HepG2 (cell line): ENCODE results near the gene FAM187B. TPM values are rescaled to one million over a fixed set of nuclear protein-coding genes. Genes with fewer than 3 reads are reported as not detected.
A peak's percentile ranks its signal among the peaks of the same experiment; 100 is the strongest.

Experiments
- ATAC-seq: fragments of 200-7000 bp; cut with Tn5 transposase; 3 replicates; pipeline ENCODE4 v1.9.1; 2020; ENCODE audit warnings: mild to moderate bottlenecking, moderate library complexity
- BruUV-seq: library from RNA; stranded (reverse); fragments of 400-500 nt; replicated peaks from 2 replicates; lab custom pipeline; 2021; lab: Mats Ljungman, UMichigan
- CTCF ChIA-PET: fragments of 300-600 bp; formaldehyde crosslinking; extraction: SDS; loops from one replicate; lab custom pipeline; 2021; ENCODE audit warnings: low total read pairs, inconsistent platforms, low intra/inter-chr PET ratio; lab: Yijun Ruan, JAX
- POLR2A ChIA-PET: fragments of 350-600 bp; sonication (Branson Sonifier 250); formaldehyde crosslinking; loops from one replicate; lab custom pipeline; 2020; ENCODE audit warnings: antibody characterized with exemption, inconsistent platforms; lab: Yijun Ruan, JAX
- DNase-seq: peaks from one replicate; pipeline ENCODE4 v3.0.0-alpha.2; 2015; ENCODE audit warnings: low spot score
- FAIRE-seq: peaks from 3 replicates; lab custom pipeline; 2011; peaks lifted over from hg19 to GRCh38; lab: Jason Lieb, UNC
- H2AFZ ChIP-seq: one replicate; pipeline ENCODE4 v1.6.1; 2011; ENCODE audit warnings: low read length, inconsistent platforms
- H3K27ac ChIP-seq: fragments of 300-600 bp; 3 replicates; pipeline ENCODE4 v1.8.0; 2011; ENCODE audit warnings: mixed run types, mild to moderate bottlenecking, mixed read lengths, low read length, inconsistent platforms; ENCODE audit not compliant: insufficient read depth; ENCODE audit errors: extremely low read length
- H3K27me3 ChIP-seq, 2 experiments: fragments of 200-600 bp in 1 of 2; 2 replicates in 1 of 2; 3 replicates in 1 of 2; pipeline versions ENCODE4 v1.6.0 to v1.8.0; 2011; ENCODE audit warnings: low read length in 2 of 2, mild to moderate bottlenecking in 2 of 2, moderate library complexity in 2 of 2, inconsistent platforms in 1 of 2; ENCODE audit not compliant: insufficient read depth in 2 of 2, control insufficient read depth in 1 of 2
- H3K36me3 ChIP-seq, 2 experiments: fragments of 200-600 bp in 1 of 2; replicated peaks in 1 of 2; 2 replicates in 1 of 2; 3 replicates in 1 of 2; pipeline versions ENCODE4 v1.5.1 to v1.8.0; 2011; ENCODE audit warnings: low read length in 2 of 2, inconsistent platforms in 1 of 2; ENCODE audit not compliant: insufficient read depth in 2 of 2, control insufficient read depth in 1 of 2
- H3K4me1 ChIP-seq: 2 replicates; pipeline ENCODE4 v1.5.1; 2012; ENCODE audit warnings: low read length, inconsistent platforms; ENCODE audit not compliant: insufficient read depth
- H3K4me2 ChIP-seq: 2 replicates; pipeline ENCODE4 v1.6.0; 2011; ENCODE audit warnings: low read depth, low read length, inconsistent platforms
- H3K4me3 ChIP-seq, 3 experiments: fragments of 200-600 bp in 1 of 3; sonication (generic), shearing (Covaris generic) in 1 of 3; replicated peaks in 1 of 3; 2 replicates each; pipeline ENCODE4 v1.5.1; 2011 to 2016; ENCODE audit warnings: low read length in 3 of 3, inconsistent platforms in 2 of 3, low read depth in 2 of 3, mild to moderate bottlenecking in 2 of 3, control low read depth in 1 of 3, mixed read lengths in 1 of 3; ENCODE audit not compliant: insufficient read depth in 1 of 3
- H3K79me2 ChIP-seq: one replicate; pipeline ENCODE4 v1.6.1; 2011; ENCODE audit warnings: low read length, inconsistent platforms; ENCODE audit not compliant: insufficient read depth
- H3K9ac ChIP-seq: 2 replicates; pipeline ENCODE4 v1.6.0; 2011; ENCODE audit warnings: mild to moderate bottlenecking, low read depth, low read length, inconsistent platforms; ENCODE audit not compliant: insufficient read depth
- H3K9me3 ChIP-seq: 2 replicates; pipeline ENCODE4 v1.5.1; 2012; ENCODE audit warnings: mild to moderate bottlenecking, low read length
- H4K20me1 ChIP-seq: 2 replicates; pipeline ENCODE4 v1.6.0; 2011; ENCODE audit warnings: inconsistent platforms, mild to moderate bottlenecking, low read length, moderate library complexity; ENCODE audit not compliant: insufficient read depth
- CREM ChIP-seq, 2 experiments: sonication (generic) in 1 of 2; formaldehyde crosslinking in 1 of 2; IDR thresholded peaks; 2 replicates each; pipeline versions ENCODE4 v1.4.0 to v1.6.1; 2016 to 2020; ENCODE audit warnings: antibody characterized with exemption in 1 of 2, mild to moderate bottlenecking in 1 of 2, missing genetic modification reagents in 1 of 2
- FOXM1 ChIP-seq: sonication (generic); formaldehyde crosslinking; IDR thresholded peaks from 2 replicates; pipeline ENCODE4 v1.5.0; 2020; ENCODE audit warnings: missing genetic modification reagents
- GFI1 ChIP-seq: sonication (generic); formaldehyde crosslinking; IDR thresholded peaks from 2 replicates; pipeline ENCODE4 v1.5.0; 2020; ENCODE audit warnings: missing genetic modification reagents, mild to moderate bottlenecking, borderline replicate concordance
- HES4 ChIP-seq: sonication (generic); formaldehyde crosslinking; IDR thresholded peaks from 2 replicates; pipeline ENCODE4 v1.9.0; 2021; ENCODE audit warnings: mild to moderate bottlenecking, missing genetic modification reagents, borderline replicate concordance
- JUNB ChIP-seq: sonication (generic); formaldehyde crosslinking; IDR thresholded peaks from 2 replicates; pipeline ENCODE4 v1.8.0; 2022; ENCODE audit warnings: missing genetic modification reagents, mild to moderate bottlenecking, borderline replicate concordance
- NFYB ChIP-seq: sonication (generic); formaldehyde crosslinking; IDR thresholded peaks from 2 replicates; pipeline ENCODE4 v1.4.0; 2020; ENCODE audit warnings: missing genetic modification reagents
- NFYC ChIP-seq: IDR thresholded peaks from 2 replicates; pipeline ENCODE4 v1.6.1; 2016; ENCODE audit warnings: missing genetic modification reagents, missing compliant biosample characterization
- SP5 ChIP-seq: IDR thresholded peaks from 2 replicates; pipeline ENCODE4 v1.6.1; 2016; ENCODE audit warnings: low read depth, borderline replicate concordance
- ZNF143 ChIP-seq: sonication (generic); formaldehyde crosslinking; IDR thresholded peaks from 2 replicates; pipeline ENCODE4 v1.4.0; 2020; ENCODE audit warnings: missing genetic modification reagents
- ZNF562 ChIP-seq: sonication (generic); formaldehyde crosslinking; IDR thresholded peaks from 2 replicates; pipeline ENCODE4 v1.8.0; 2022; ENCODE audit warnings: missing genetic modification reagents, borderline replicate concordance
- ZNF644 ChIP-seq: IDR thresholded peaks from 2 replicates; pipeline ENCODE4 v1.6.1; 2016; ENCODE audit warnings: low read depth
- WGBS: methylation state at CpG from one replicate; pipeline ENCODE4 v1.1.6; 2017; ENCODE audit warnings: low lambda C conversion rate; 5-methylcytosine and 5-hydroxymethylcytosine counted together
- in situ Hi-C: cut with HindIII; loops from 2 replicates; pipeline ENCODE4 v1.10.0; 2017; ENCODE audit warnings: low pct_unique_long_range_greater_than_20kb; ENCODE audit not compliant: extremely low pct_ligation_motif_present
- intact Hi-C: fragments of 100-400 bp; cut with micrococcal nuclease; formaldehyde crosslinking; loops from one replicate; pipeline ENCODE4 v1.10.0; 2022; ENCODE audit not compliant: unreplicated experiment
- polyA plus RNA-seq, 8 experiments: library from polyadenylated mRNA; depleted of rRNA in 3 of 8; stranded (reverse) in 7 of 8; unstranded in 1 of 8; fragments of >200 nt; fragmentation: Illumina TruSeq in 4 of 8; extraction: Trizol in 4 of 8; gene quantifications; 2 replicates each; pipeline versions ENCODE4 v1.2.1 to v1.2.3, GENCODE V29; 2011 to 2016; ENCODE audit warnings: low read depth in 4 of 8, missing spikeins in 1 of 8, mixed read lengths in 1 of 8; ENCODE audit not compliant: insufficient read depth in 1 of 8
- total RNA-seq, 5 experiments: library from RNA; depleted of rRNA; stranded (reverse); fragments of >200 nt; fragmentation: Illumina TruSeq; extraction: Trizol; gene quantifications; 2 replicates each; pipeline ENCODE4 v1.2.3, GENCODE V29; 2016; ENCODE audit warnings: low read depth in 1 of 5
- TF ChIP-seq, protein P1 (sequence below): sonication (generic); formaldehyde crosslinking; IDR thresholded peaks from 2 replicates; pipeline ENCODE4 v1.9.0; 2022; ENCODE audit warnings: low read depth, missing genetic modification reagents
- TF ChIP-seq, protein P2 (sequence below): sonication (generic); formaldehyde crosslinking; IDR thresholded peaks from 2 replicates; pipeline ENCODE4 v1.8.1; 2023; ENCODE audit warnings: mild to moderate bottlenecking, inconsistent platforms, moderate library complexity, missing genetic modification reagents, borderline replicate concordance
- TF ChIP-seq, protein P3 (sequence below): sonication (generic); formaldehyde crosslinking; IDR thresholded peaks from 2 replicates; pipeline ENCODE4 v1.5.0; 2020; ENCODE audit warnings: mild to moderate bottlenecking, missing genetic modification reagents, moderate library complexity
- TF ChIP-seq, protein P4 (sequence below): sonication (generic); formaldehyde crosslinking; IDR thresholded peaks from 2 replicates; pipeline ENCODE4 v1.5.0; 2020; ENCODE audit warnings: mild to moderate bottlenecking, missing genetic modification reagents

FAM187B gene
- total and polyA plus RNA-seq, 2 of the 13 experiments (the other 11 are each of a cell fraction or from before 2014, with no cell fraction given), result not detected

DNA sequence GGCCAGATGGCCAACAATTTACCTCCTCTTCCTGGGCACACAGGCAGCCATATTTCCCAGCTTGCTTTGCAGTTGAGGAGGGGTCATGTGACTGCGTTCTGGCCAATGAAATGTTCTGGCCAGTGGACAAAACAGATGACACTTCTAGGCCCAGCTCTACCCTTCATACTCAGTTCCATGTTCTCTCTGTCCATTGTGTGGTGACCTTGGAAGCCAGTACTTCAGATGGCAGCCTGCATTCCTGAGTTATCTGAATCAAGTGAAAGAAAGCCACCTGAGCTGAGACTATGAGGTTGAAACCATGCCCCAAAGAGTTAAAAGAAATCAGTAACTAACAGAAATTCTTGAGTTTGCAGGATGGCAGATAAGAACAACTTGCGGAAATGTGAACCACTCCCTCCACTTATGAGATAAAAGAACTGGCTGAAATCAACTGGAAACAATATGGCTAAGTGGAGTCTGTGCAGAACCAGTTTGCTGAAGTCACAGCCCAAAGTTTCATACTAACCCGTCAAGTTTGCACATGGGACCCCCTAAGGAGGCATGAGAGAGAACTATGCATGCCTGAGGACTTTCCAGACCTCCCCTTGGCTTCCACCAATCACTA is 8.1 kb downstream of the FAM187B start:
- Histone ChIP-seq H3K36me3 (no peaks in the 10 kb centered on the region), H3K9ac (no peak overlapping the region), H4K20me1 (no peaks in the 10 kb centered on the region), H3K27ac (no peak overlapping the region), H2AFZ (no peak overlapping the region), H3K27me3 (no peaks in the 10 kb centered on the region; a peak in 1 of 5 replicates), H3K4me3 (no peak overlapping the region), H3K9me3 (no peaks in the 10 kb centered on the region), H3K4me1 (no peaks in the 10 kb centered on the region), H3K79me2 (no peaks in the 10 kb centered on the region), H3K4me2 (no peak overlapping the region)
- TF ChIP-seq NFYC, result 0 out of 2 replicates have a peak, but pooled peaks have one; percentile 27
- TF ChIP-seq ZNF143 (CRISPR knock-in tag), result peak; percentile 68
- TF ChIP-seq FOXM1 (CRISPR knock-in tag), result no peak
- no peak for TF ChIP-seq ZNF562 (CRISPR knock-in tag)
- TF ChIP-seq JUNB, result no peak
- TF ChIP-seq, protein P1, sequence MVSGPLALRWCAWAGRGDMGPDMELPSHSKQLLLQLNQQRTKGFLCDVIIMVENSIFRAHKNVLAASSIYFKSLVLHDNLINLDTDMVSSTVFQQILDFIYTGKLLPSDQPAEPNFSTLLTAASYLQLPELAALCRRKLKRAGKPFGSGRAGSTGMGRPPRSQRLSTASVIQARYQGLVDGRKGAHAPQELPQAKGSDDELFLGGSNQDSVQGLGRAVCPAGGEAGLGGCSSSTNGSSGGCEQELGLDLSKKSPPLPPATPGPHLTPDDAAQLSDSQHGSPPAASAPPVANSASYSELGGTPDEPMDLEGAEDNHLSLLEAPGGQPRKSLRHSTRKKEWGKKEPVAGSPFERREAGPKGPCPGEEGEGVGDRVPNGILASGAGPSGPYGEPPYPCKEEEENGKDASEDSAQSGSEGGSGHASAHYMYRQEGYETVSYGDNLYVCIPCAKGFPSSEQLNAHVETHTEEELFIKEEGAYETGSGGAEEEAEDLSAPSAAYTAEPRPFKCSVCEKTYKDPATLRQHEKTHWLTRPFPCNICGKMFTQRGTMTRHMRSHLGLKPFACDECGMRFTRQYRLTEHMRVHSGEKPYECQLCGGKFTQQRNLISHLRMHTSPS (CRISPR knock-in tag), result no peak
- TF ChIP-seq, protein P2, sequence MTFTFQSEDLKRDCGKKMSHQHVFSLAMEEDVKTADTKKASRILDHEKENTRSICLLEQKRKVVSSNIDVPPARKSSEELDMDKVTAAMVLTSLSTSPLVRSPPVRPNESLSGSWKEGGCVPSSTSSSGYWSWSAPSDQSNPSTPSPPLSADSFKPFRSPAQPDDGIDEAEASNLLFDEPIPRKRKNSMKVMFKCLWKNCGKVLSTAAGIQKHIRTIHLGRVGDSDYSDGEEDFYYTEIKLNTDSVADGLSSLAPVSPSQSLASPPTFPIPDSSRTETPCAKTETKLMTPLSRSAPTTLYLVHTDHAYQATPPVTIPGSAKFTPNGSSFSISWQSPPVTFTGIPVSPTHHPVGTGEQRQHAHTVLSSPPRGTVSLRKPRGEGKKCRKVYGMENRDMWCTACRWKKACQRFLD (CRISPR knock-in tag), result no peak
- TF ChIP-seq HES4 (CRISPR knock-in tag), result no peak
- no peak for TF ChIP-seq SP5 (CRISPR knock-in tag)
- TF ChIP-seq GFI1 (CRISPR knock-in tag), result no peak
- TF ChIP-seq, protein P3, sequence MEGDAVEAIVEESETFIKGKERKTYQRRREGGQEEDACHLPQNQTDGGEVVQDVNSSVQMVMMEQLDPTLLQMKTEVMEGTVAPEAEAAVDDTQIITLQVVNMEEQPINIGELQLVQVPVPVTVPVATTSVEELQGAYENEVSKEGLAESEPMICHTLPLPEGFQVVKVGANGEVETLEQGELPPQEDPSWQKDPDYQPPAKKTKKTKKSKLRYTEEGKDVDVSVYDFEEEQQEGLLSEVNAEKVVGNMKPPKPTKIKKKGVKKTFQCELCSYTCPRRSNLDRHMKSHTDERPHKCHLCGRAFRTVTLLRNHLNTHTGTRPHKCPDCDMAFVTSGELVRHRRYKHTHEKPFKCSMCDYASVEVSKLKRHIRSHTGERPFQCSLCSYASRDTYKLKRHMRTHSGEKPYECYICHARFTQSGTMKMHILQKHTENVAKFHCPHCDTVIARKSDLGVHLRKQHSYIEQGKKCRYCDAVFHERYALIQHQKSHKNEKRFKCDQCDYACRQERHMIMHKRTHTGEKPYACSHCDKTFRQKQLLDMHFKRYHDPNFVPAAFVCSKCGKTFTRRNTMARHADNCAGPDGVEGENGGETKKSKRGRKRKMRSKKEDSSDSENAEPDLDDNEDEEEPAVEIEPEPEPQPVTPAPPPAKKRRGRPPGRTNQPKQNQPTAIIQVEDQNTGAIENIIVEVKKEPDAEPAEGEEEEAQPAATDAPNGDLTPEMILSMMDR, result no peak
- peak; percentile 28; the same call in 1 of the 2 replicates for TF ChIP-seq ZNF644 (CRISPR knock-in tag)
- peak; percentile 55 for TF ChIP-seq NFYB (CRISPR knock-in tag)
- TF ChIP-seq CREM (IDR thresholded peaks at IDR 0.05), result no peak
- no peak for TF ChIP-seq CREM (CRISPR knock-in tag; IDR thresholded peaks at IDR 0.05)
- TF ChIP-seq, protein P4, sequence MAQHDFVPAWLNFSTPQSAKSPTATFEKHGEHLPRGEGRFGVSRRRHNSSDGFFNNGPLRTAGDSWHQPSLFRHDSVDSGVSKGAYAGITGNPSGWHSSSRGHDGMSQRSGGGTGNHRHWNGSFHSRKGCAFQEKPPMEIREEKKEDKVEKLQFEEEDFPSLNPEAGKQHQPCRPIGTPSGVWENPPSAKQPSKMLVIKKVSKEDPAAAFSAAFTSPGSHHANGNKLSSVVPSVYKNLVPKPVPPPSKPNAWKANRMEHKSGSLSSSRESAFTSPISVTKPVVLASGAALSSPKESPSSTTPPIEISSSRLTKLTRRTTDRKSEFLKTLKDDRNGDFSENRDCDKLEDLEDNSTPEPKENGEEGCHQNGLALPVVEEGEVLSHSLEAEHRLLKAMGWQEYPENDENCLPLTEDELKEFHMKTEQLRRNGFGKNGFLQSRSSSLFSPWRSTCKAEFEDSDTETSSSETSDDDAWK (CRISPR knock-in tag), result no peak
- POLR2A ChIA-PET, result no interaction called here
- no peak for DNase-seq
- FAIRE-seq, result no peak
- in situ Hi-C loops (no loop called here), intact Hi-C loops (no loop called here)
- CTCF ChIA-PET, result no interaction called here
- WGBS, result 8% methylated on average over 3 of the region's 3 CpGs
- no TSS peak for BruUV-seq
- no peak for ATAC-seq
